Colonic mucosa (tissue), 4 donors: ENCODE data around the gene MFSD1. TPM values are rescaled to one million over a fixed set of nuclear protein-coding genes. Genes with fewer than 3 reads are reported as not detected.

Source experiments
- DNase-seq: peaks from one replicate; pipeline ENCODE4 v3.0.0-alpha.2; 2020
- H3K27ac ChIP-seq: fragments of 200-600 bp; one replicate; pipeline ENCODE4 v1.8.0; 2021
- H3K27me3 ChIP-seq: fragments of 200-600 bp; one replicate; pipeline ENCODE4 v1.8.0; 2021
- H3K36me3 ChIP-seq: fragments of 200-600 bp; one replicate; pipeline ENCODE4 v1.8.0; 2021
- H3K4me1 ChIP-seq: fragments of 200-600 bp; one replicate; pipeline ENCODE4 v1.8.0; 2021; ENCODE audit warnings: mild to moderate bottlenecking
- H3K4me3 ChIP-seq: fragments of 200-600 bp; one replicate; pipeline ENCODE4 v1.8.0; 2021
- H3K9ac ChIP-seq, 2 donors: one replicate each; pipeline ENCODE4 v1.7.0; 2013; ENCODE audit warnings: control low read depth in 2 of 2, low read depth in 2 of 2, low read length in 2 of 2
- H3K9me3 ChIP-seq: fragments of 200-600 bp; one replicate; pipeline ENCODE4 v1.8.0; 2021
- intact Hi-C: fragments of 100-400 bp; cut with DNase I; formaldehyde crosslinking; loops from one replicate; pipeline ENCODE4 v1.14.1; 2022
- total RNA-seq, 2 donors: library from RNA; stranded (reverse); fragmentation: NEBNext Ultra II Directional in 1 of 2; extraction: Animal tissue kit (Norgen Biotek cat#: 25700) in 1 of 2; gene quantifications; one replicate each; pipeline ENCODE4 v1.2.1, GENCODE V29; 2021
- TF ChIP-seq, protein P1 (sequence below): fragments of 200-600 bp; IDR thresholded peaks from one replicate; pipeline ENCODE4 v1.8.0; 2022; ENCODE audit warnings: antibody characterized with exemption, mild to moderate bottlenecking
- donor health status: healthy.
- donor health status: DM: no; HTN: no; CAD: no.
- donor health status: DM: no; HTN: no; CAD: no.

Gene MFSD1
- total RNA-seq, 2 donors from 2014 or later = 51.1 to 54.4 TPM

GRCh38 chr3:158819282-158819681 lies 17.4 kb downstream of the MFSD1 start:
- peaks cover 7% of the 10 kb centered on the region for H3K36me3 ChIP-seq
- no peaks in the 10 kb centered on the region for H3K4me1 ChIP-seq
- H3K4me3 ChIP-seq = no peak overlapping the region
- TF ChIP-seq, protein P1, sequence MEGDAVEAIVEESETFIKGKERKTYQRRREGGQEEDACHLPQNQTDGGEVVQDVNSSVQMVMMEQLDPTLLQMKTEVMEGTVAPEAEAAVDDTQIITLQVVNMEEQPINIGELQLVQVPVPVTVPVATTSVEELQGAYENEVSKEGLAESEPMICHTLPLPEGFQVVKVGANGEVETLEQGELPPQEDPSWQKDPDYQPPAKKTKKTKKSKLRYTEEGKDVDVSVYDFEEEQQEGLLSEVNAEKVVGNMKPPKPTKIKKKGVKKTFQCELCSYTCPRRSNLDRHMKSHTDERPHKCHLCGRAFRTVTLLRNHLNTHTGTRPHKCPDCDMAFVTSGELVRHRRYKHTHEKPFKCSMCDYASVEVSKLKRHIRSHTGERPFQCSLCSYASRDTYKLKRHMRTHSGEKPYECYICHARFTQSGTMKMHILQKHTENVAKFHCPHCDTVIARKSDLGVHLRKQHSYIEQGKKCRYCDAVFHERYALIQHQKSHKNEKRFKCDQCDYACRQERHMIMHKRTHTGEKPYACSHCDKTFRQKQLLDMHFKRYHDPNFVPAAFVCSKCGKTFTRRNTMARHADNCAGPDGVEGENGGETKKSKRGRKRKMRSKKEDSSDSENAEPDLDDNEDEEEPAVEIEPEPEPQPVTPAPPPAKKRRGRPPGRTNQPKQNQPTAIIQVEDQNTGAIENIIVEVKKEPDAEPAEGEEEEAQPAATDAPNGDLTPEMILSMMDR = no peak
- no peaks in the 10 kb centered on the region for H3K9me3 ChIP-seq
- no peak overlapping the region for H3K9ac ChIP-seq
- intact Hi-C loops = no loop called here
- no peak overlapping the region for H3K27ac ChIP-seq
- DNase-seq = no peak
- H3K27me3 ChIP-seq = no peaks in the 10 kb centered on the region

DNA sequence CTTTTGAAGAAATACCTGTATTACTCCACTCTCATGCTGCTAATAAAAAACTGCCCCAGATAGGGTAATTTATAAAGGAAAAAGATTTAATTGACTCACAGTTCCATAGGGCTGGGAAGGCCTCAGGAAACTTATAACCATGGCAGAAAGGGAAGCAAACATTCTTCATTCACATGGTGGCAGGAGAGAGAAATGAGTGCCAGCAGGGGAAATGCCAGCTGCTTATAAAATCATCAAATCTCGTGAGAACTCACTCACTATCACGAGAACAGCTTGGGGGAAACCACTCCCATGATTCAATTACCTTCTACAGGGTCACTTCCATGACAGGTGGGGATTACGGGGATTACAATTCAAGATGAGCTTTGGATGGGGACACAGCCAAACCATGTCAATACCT lies 18.7 kb downstream of the MFSD1 start:
- Histone ChIP-seq H3K4me1 (no peaks in the 10 kb centered on the region), H3K27ac (no peak overlapping the region), H3K9me3 (no peaks in the 10 kb centered on the region), H3K4me3 (no peak overlapping the region), H3K36me3 (peaks cover 12% of the 10 kb centered on the region), H3K27me3 (no peaks in the 10 kb centered on the region), H3K9ac (no peak overlapping the region)
- DNase-seq = no peak
- intact Hi-C loops = no loop called here
- TF ChIP-seq, protein P1 = no peak

GRCh38 chr3:158821847-158822246 lies 20.0 kb downstream of the MFSD1 start:
- DNase-seq = no peak
- H3K9ac ChIP-seq = no peak overlapping the region
- H3K9me3 ChIP-seq = no peaks in the 10 kb centered on the region
- H3K4me3 ChIP-seq = no peak overlapping the region
- H3K27ac ChIP-seq = no peak overlapping the region
- TF ChIP-seq, protein P1 = no peak
- H3K4me1 ChIP-seq = no peaks in the 10 kb centered on the region
- H3K27me3 ChIP-seq = no peaks in the 10 kb centered on the region
- H3K36me3 ChIP-seq = peaks cover 12% of the 10 kb centered on the region
- intact Hi-C loops = no loop called here

GRCh38 chr3:158823426-158823825 lies 21.6 kb downstream of the MFSD1 start:
- no peak for DNase-seq
- Histone ChIP-seq H3K9ac (no peak overlapping the region), H3K4me1 (no peaks in the 10 kb centered on the region), H3K9me3 (no peaks in the 10 kb centered on the region), H3K27ac (no peak overlapping the region), H3K27me3 (no peaks in the 10 kb centered on the region), H3K4me3 (no peak overlapping the region), H3K36me3 (peaks cover 12% of the 10 kb centered on the region)
- intact Hi-C loops = no loop called here
- TF ChIP-seq, protein P1 = no peak

GRCh38 chr3:158827773-158828172 lies 25.9 kb downstream of the MFSD1 start:
- H3K4me1 ChIP-seq = no peaks in the 10 kb centered on the region
- no peak overlapping the region for H3K9ac ChIP-seq
- TF ChIP-seq, protein P1 = no peak
- H3K27me3 ChIP-seq = no peaks in the 10 kb centered on the region
- no peak for DNase-seq
- peaks cover 6% of the 10 kb centered on the region for H3K36me3 ChIP-seq
- no peaks in the 10 kb centered on the region for H3K9me3 ChIP-seq
- H3K27ac ChIP-seq = no peak overlapping the region
- H3K4me3 ChIP-seq = no peak overlapping the region
- intact Hi-C loops = no loop called here

DNA sequence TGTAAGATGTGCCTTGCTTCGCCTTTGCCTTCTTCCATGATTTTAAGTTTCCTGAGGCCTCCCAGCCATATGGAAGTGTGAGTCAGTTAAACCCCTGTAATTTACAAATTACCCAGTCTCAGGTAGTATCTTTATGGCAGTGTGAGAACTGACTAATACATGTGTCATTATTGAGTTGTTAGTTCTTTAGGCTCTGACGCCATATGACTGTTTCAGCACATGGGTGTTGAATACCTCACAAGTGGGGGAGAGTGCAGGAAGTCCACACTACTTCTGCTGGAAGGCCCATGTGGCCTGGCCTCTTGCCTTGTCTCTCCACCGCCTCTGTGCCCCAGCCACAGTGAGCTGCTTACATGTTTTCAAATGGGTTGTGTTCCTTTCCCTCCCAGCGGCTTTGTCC lies 28.5 kb downstream of the MFSD1 start:
- Histone ChIP-seq H3K4me1 (no peaks in the 10 kb centered on the region), H3K27me3 (no peaks in the 10 kb centered on the region), H3K9ac (no peak overlapping the region), H3K9me3 (no peaks in the 10 kb centered on the region), H3K27ac (no peak overlapping the region), H3K36me3 (no peaks in the 10 kb centered on the region), H3K4me3 (no peak overlapping the region)
- TF ChIP-seq, protein P1 = no peak
- no peak for DNase-seq
- intact Hi-C loops = no loop called here
